ENCODE data around the gene RERE. TPM values are rescaled to one million over a fixed set of nuclear protein-coding genes. Genes with fewer than 3 reads are reported as not detected.

Gene RERE
- total and polyA plus RNA-seq, 2 experiments from 2014 or later: 148 to 170 TPM

GRCh38 chr1:8767006-8767405 is 50.4 kb downstream of the RERE start:
- H3K9me2 ChIP-seq (ENCODE audit: insufficient read depth): no peaks in the 10 kb centered on the region
- Mint-ChIP-seq H3K27ac (no peak overlapping the region), H3K27me3 (ENCODE audit: insufficient read depth, low read depth, poor library complexity) (peaks cover 10% of the 10 kb centered on the region), H3K9me3 (no peaks in the 10 kb centered on the region), H3K36me3 (ENCODE audit: low read depth) (no peaks in the 10 kb centered on the region), H3K4me1 (peaks cover 14% of the 10 kb centered on the region), H3K4me3 (no peak overlapping the region)
- no peaks in the 10 kb centered on the region for H3F3A ChIP-seq (replicated peaks; ENCODE audit: low read depth)
- H3K4me1 ChIP-seq (ENCODE audit: insufficient read depth): peaks cover 10% of the 10 kb centered on the region; the same call in 1 of the 2 replicates
- H4K20me1 ChIP-seq (replicated peaks; ENCODE audit: insufficient read depth): peaks cover 15% of the 10 kb centered on the region; the same call in 1 of the 2 replicates
- H3K4me2 ChIP-seq: no peak overlapping the region
- no peak overlapping the region for H3K4me3 ChIP-seq
- no peak for ATAC-seq
- H2AFZ ChIP-seq: no peak overlapping the region
- no peak for DNase-seq (ENCODE audit: low spot score)
- TF ChIP-seq EZH2 (IDR thresholded peaks at IDR 0.05; ENCODE audit: low read depth, unreplicated experiment) (no peak), ZNF331 (CRISPR knock-in tag; IDR thresholded peaks at IDR 0.05; ENCODE audit: low read depth) (no peak), EZH2phosphoT487 (IDR thresholded peaks at IDR 0.05; ENCODE audit: unreplicated experiment) (no peak), ETS1 (IDR thresholded peaks at IDR 0.05) (no peak), CREB1 (CRISPR knock-in tag; IDR thresholded peaks at IDR 0.05; ENCODE audit: low read depth) (no peak), ZNF462 (CRISPR knock-in tag; IDR thresholded peaks at IDR 0.05) (no peak), REST (IDR thresholded peaks at IDR 0.05; ENCODE audit: unreplicated experiment) (no peak), STAT1 (IDR thresholded peaks at IDR 0.05; ENCODE audit: unreplicated experiment) (no peak), ZNF114 (CRISPR knock-in tag; IDR thresholded peaks at IDR 0.05) (no peak), NANOG (IDR thresholded peaks at IDR 0.05; ENCODE audit: borderline replicate concordance) (no peak), CTCF (conservative IDR thresholded peaks at IDR 0.05; ENCODE audit: low read depth in 2 of 2) (no peak)
- no peaks in the 10 kb centered on the region for H3K27me3 ChIP-seq (ENCODE audit: insufficient read depth)
- H3K27ac ChIP-seq (ENCODE audit: low read depth): no peak overlapping the region
- peaks cover 99% of the 10 kb centered on the region for H3K79me2 ChIP-seq (replicated peaks; ENCODE audit: insufficient read depth)
- no peaks in the 10 kb centered on the region for H3K36me3 ChIP-seq (ENCODE audit: insufficient read depth)
